Neural cell (in vitro differentiated cells): Measurements from ENCODE around the gene CLIC3. TPM values are rescaled to one million over a fixed set of nuclear protein-coding genes. Genes with fewer than 3 reads are reported as not detected.

ENCODE experiments used
- H2AFZ ChIP-seq: fragments of 200-600, 300-800 bp; sonication (generic), shearing (Covaris generic); 2 replicates; pipeline ENCODE4 v1.6.0; 2014; ENCODE audit warnings: low read depth, mild to moderate bottlenecking, antibody characterized with exemption, low read length, moderate library complexity
- H3F3A ChIP-seq: fragments of 200-600 bp; shearing (Covaris generic); 2 replicates; pipeline ENCODE4 v1.6.1; 2016; ENCODE audit warnings: mild to moderate bottlenecking, moderate library complexity, mixed read lengths, antibody characterized with exemption, low read length; ENCODE audit not compliant: insufficient read depth, poor library complexity, severe bottlenecking
- H3K27ac ChIP-seq: fragments of 200-600, 300-800 bp; sonication (generic), shearing (Covaris generic); 2 replicates; pipeline ENCODE4 v1.5.1; 2014; ENCODE audit warnings: mild to moderate bottlenecking, low read length, moderate library complexity
- H3K27me3 ChIP-seq: fragments of 300-800, 200-600 bp; sonication (generic), shearing (Covaris generic); 2 replicates; pipeline ENCODE4 v1.6.0; 2014; ENCODE audit warnings: mild to moderate bottlenecking, low read depth, low read length, moderate library complexity; ENCODE audit not compliant: insufficient read depth
- H3K36me3 ChIP-seq: fragments of 300-800, 200-600 bp; sonication (generic), shearing (Covaris generic); 2 replicates; pipeline ENCODE4 v1.5.1; 2014; ENCODE audit warnings: mild to moderate bottlenecking, antibody characterized with exemption, low read length, moderate library complexity; ENCODE audit not compliant: insufficient read depth
- H3K4me2 ChIP-seq: fragments of 300-800, 200-600 bp; sonication (generic), shearing (Covaris generic); 2 replicates; pipeline ENCODE4 v1.6.0; 2014; ENCODE audit warnings: mild to moderate bottlenecking, low read length
- H3K4me3 ChIP-seq: fragments of 300-800, 200-600 bp; sonication (generic), shearing (Covaris generic); 2 replicates; pipeline ENCODE4 v1.5.1; 2014; ENCODE audit warnings: mild to moderate bottlenecking, low read length, moderate library complexity
- H3K79me2 ChIP-seq: fragments of 200-600 bp; shearing (Covaris generic); replicated peaks from 2 replicates; pipeline ENCODE4 v1.6.0; 2014; ENCODE audit warnings: mild to moderate bottlenecking, low read length, moderate library complexity; ENCODE audit not compliant: insufficient read depth
- H3K9ac ChIP-seq: fragments of 300-800, 200-600 bp; sonication (generic), shearing (Covaris generic); 2 replicates; pipeline ENCODE4 v1.6.1; 2016; ENCODE audit warnings: mild to moderate bottlenecking, low read length, mixed read lengths
- H3K9me2 ChIP-seq: fragments of 200-600 bp; shearing (Covaris generic); 2 replicates; pipeline ENCODE4 v1.6.1; 2016; ENCODE audit warnings: mild to moderate bottlenecking, low read length, mixed read lengths; ENCODE audit not compliant: insufficient read depth
- H3K9me3 ChIP-seq: fragments of 200-600, 300-800 bp; sonication (generic), shearing (Covaris generic); 2 replicates; pipeline ENCODE4 v1.6.1; 2016; ENCODE audit warnings: mild to moderate bottlenecking, mixed run types, low read length, moderate library complexity, mixed read lengths
- H4K20me1 ChIP-seq: fragments of 200-600 bp; shearing (Covaris generic); 2 replicates; pipeline ENCODE4 v1.6.1; 2016; ENCODE audit warnings: mild to moderate bottlenecking, mixed run types; ENCODE audit not compliant: insufficient read depth
- EP300 ChIP-seq: fragments of 450-650 bp; conservative IDR thresholded peaks from 2 replicates; pipeline ENCODE4 v1.6.1; 2014; ENCODE audit warnings: antibody characterized with exemption, mild to moderate bottlenecking, moderate library complexity; ENCODE audit not compliant: poor library complexity, severe bottlenecking
- EZH2 ChIP-seq: fragments of 200-600, 300-800 bp; shearing (Covaris generic), sonication (generic); IDR thresholded peaks from 2 replicates; pipeline ENCODE4 v1.6.1; 2014; ENCODE audit warnings: antibody characterized with exemption, low read length, borderline replicate concordance, mild to moderate bottlenecking; ENCODE audit not compliant: insufficient read depth, poor library complexity, severe bottlenecking
- MXI1 ChIP-seq: fragments of 450-650 bp; conservative IDR thresholded peaks from 2 replicates; pipeline ENCODE4 v1.6.1; 2014; ENCODE audit warnings: antibody characterized with exemption, mild to moderate bottlenecking; ENCODE audit not compliant: poor library complexity, severe bottlenecking
- RAD21 ChIP-seq: fragments of 450-650 bp; conservative IDR thresholded peaks from 2 replicates; pipeline ENCODE4 v1.6.1; 2014; ENCODE audit warnings: antibody characterized with exemption, mild to moderate bottlenecking, moderate library complexity
- SMC3 ChIP-seq: fragments of 450-650 bp; conservative IDR thresholded peaks from 2 replicates; pipeline ENCODE4 v1.6.1; 2014; ENCODE audit warnings: antibody characterized with exemption, mild to moderate bottlenecking, moderate library complexity; ENCODE audit not compliant: poor library complexity
- TAF1 ChIP-seq: IDR thresholded peaks from 2 replicates; pipeline ENCODE4 v1.6.1; 2012; ENCODE audit warnings: low read depth
- polyA plus RNA-seq: library from polyadenylated mRNA; depleted of rRNA; stranded (reverse); fragments of >200 nt; gene quantifications from 2 replicates; pipeline ENCODE4 v1.2.3, GENCODE V29; 2014
- TF ChIP-seq, protein P1 (sequence below): fragments of 450-650 bp; IDR thresholded peaks from 2 replicates; pipeline ENCODE4 v1.5.1; 2014; ENCODE audit warnings: antibody characterized with exemption, mild to moderate bottlenecking, moderate library complexity; ENCODE audit not compliant: poor library complexity, severe bottlenecking

The CLIC3 gene
- polyA plus RNA-seq, 1 donor from 2014 or later: not detected

DNA sequence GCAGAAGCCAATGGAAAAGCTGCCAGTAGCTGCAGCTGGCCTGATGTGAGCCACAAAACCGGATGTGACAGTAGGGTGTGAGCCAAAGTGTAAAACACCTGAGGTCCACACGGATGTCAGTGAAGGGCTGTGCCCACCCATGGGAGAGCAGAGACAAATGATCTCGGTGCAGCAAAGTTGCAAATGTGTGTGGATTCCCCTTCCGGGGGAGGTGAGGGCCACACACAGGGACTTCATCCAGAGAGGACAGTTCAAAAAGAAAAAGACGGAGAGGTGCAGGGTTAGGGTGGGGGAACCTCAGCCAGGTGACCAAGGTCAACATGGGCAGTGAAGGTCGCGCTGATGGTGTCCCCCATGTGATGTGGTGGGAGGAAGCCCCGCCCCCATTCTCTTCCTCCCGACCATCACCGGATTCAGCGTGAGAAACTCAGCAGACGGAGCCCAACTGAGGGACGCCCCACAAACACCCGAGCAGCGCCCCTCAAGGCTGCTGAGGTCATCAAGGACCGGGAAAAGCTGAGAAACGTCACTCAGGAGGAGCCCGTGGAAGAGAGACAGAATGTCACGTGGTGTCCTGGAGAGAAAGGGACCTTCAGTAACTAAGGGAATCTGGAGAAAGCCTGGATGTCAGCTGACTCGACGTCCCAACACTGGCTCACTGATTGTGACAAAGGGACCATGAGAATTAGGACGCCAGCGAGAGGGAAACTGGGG is 30.4 kb downstream of the CLIC3 start:
- Histone ChIP-seq H4K20me1 (no peaks in the 10 kb centered on the region), H3K79me2 (no peaks in the 10 kb centered on the region), H3K4me2 (no peak overlapping the region), H3K9me3 (no peaks in the 10 kb centered on the region), H3K4me3 (no peak overlapping the region), H3K27ac (no peak overlapping the region), H3K27me3 (no peaks in the 10 kb centered on the region), H3K36me3 (no peaks in the 10 kb centered on the region), H2AFZ (no peak overlapping the region), H3K9ac (no peak overlapping the region), H3F3A (no peaks in the 10 kb centered on the region), H3K9me2 (no peaks in the 10 kb centered on the region)
- TF ChIP-seq TAF1 (no peak), EZH2 (no peak), SMC3 (no peak), MXI1 (no peak)
- TF ChIP-seq, protein P1, sequence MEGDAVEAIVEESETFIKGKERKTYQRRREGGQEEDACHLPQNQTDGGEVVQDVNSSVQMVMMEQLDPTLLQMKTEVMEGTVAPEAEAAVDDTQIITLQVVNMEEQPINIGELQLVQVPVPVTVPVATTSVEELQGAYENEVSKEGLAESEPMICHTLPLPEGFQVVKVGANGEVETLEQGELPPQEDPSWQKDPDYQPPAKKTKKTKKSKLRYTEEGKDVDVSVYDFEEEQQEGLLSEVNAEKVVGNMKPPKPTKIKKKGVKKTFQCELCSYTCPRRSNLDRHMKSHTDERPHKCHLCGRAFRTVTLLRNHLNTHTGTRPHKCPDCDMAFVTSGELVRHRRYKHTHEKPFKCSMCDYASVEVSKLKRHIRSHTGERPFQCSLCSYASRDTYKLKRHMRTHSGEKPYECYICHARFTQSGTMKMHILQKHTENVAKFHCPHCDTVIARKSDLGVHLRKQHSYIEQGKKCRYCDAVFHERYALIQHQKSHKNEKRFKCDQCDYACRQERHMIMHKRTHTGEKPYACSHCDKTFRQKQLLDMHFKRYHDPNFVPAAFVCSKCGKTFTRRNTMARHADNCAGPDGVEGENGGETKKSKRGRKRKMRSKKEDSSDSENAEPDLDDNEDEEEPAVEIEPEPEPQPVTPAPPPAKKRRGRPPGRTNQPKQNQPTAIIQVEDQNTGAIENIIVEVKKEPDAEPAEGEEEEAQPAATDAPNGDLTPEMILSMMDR: no peak

DNA sequence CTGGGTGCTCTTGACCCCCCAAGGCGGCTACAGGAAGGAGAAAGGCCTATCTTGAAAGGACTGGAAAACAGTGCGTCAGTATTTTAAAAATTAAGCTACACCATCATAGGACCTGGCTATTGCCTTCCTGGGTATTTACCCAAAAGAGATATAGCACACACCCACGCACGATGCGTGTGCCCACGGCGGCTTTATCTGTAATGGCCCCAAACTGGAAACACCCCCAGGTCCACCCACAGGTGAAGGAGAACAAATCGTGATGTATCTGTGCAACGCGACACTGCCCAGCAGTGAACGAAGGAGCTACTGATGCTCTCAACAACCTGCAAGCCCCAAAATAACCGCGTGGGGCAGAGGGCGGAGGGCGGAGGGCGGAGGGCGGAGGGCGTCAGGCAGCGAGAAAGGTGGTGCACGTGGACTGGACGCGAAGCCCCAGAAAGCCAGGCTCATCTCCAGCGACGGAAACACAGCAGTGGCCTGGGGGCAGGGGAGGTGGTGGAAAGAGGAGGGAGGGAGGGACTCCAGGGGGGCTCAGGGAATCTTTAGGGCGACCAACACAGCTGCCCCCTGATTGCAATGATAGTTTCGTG is 31.4 kb downstream of the CLIC3 start:
- H3K36me3 ChIP-seq: no peaks in the 10 kb centered on the region
- H3K27ac ChIP-seq: no peak overlapping the region

DNA sequence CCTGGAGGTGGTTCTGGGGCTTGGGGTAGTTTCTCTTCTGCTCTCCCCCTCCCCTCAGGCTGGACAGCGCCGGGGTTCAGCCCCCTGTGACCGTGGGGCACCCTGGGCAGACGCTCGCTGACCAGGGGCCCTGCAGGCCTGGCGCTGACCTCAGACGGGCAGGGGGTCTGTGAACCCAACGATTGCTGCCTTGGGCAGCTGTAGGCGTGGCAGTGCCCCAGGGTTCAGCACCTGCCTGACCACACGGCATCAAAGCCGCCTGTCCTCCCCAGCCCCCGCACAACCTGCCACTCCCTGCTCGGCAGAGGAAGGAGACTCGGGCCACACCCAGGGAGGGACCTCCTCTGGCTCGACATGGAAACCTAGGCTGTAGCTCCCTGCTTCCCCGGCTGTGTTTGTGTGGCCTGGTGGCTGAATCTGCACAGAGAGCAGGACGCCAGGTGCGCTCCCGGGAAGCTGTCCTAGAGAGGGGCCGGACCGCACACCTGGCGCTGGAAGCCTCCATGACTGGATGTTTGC is 32.1 kb downstream of the CLIC3 start:
- Histone ChIP-seq H3K4me2 (no peak overlapping the region), H3K9me3 (no peaks in the 10 kb centered on the region), H3K9me2 (no peaks in the 10 kb centered on the region), H3K4me3 (no peak overlapping the region), H3K27me3 (no peaks in the 10 kb centered on the region), H4K20me1 (no peaks in the 10 kb centered on the region), H3K27ac (no peak overlapping the region), H3K79me2 (no peaks in the 10 kb centered on the region), H3K9ac (no peak overlapping the region), H3K36me3 (no peaks in the 10 kb centered on the region), H2AFZ (no peak overlapping the region), H3F3A (no peaks in the 10 kb centered on the region)
- TF ChIP-seq TAF1 (no peak), EP300 (no peak), RAD21 (no peak)

More for the DNA sequence above, 31.4 kb downstream of the CLIC3 start:
- Histone ChIP-seq H3K27me3 (no peaks in the 10 kb centered on the region), H3K4me2 (no peak overlapping the region), H3K9me3 (no peaks in the 10 kb centered on the region), H3K9ac (no peak overlapping the region), H3K4me3 (no peak overlapping the region), H4K20me1 (no peaks in the 10 kb centered on the region), H3F3A (no peaks in the 10 kb centered on the region), H3K79me2 (no peaks in the 10 kb centered on the region), H3K9me2 (no peaks in the 10 kb centered on the region), H2AFZ (no peak overlapping the region)
- TF ChIP-seq RAD21: no peak
